Thoracic aorta (tissue), 2 donors: ENCODE data around the gene ZDHHC13. TPM values are rescaled to one million over a fixed set of nuclear protein-coding genes. Genes with fewer than 3 reads are reported as not detected.

ENCODE experiments used
- ATAC-seq: fragments of 150-250 bp; one replicate; pipeline ENCODE4 v1.8.0; 2017; ENCODE audit warnings: low read depth; ENCODE audit not compliant: insufficient number of reproducible peaks, low FRiP score
- DNase-seq: peaks from one replicate; pipeline ENCODE4 v3.0.0-alpha.2; 2020; ENCODE audit warnings: low spot score
- H3K27ac ChIP-seq, 2 donors: fragments of 200-600 bp; sonication (generic); 1 replicate in 1 of 2; 2 replicates in 1 of 2; pipeline ENCODE4 v1.5.1; 2016; ENCODE audit warnings: mild to moderate bottlenecking in 2 of 2, moderate library complexity in 2 of 2
- H3K27me3 ChIP-seq: fragments of 200-600 bp; sonication (generic); replicated peaks from 2 replicates; pipeline ENCODE4 v1.6.0; 2016; ENCODE audit warnings: mild to moderate bottlenecking; ENCODE audit not compliant: insufficient read depth
- H3K36me3 ChIP-seq: fragments of 200-600 bp; sonication (generic); one replicate; pipeline ENCODE4 v1.5.1; 2016
- H3K4me1 ChIP-seq, 2 donors: fragments of 200-600 bp; sonication (generic); 1 replicate in 1 of 2; 2 replicates in 1 of 2; pipeline versions ENCODE4 v1.5.1 to v1.6.0; 2016; ENCODE audit warnings: low read depth in 2 of 2, mild to moderate bottlenecking in 1 of 2; ENCODE audit not compliant: control insufficient read depth in 1 of 2
- H3K4me3 ChIP-seq: fragments of 200-600 bp; sonication (generic); 2 replicates; pipeline ENCODE4 v1.5.1; 2016; ENCODE audit warnings: mild to moderate bottlenecking
- H3K9me3 ChIP-seq: fragments of 200-600 bp; sonication (generic); 2 replicates; pipeline ENCODE4 v1.5.1; 2016
- total RNA-seq, 2 donors: library from RNA; depleted of rRNA; stranded (reverse); fragments of >200 nt; gene quantifications; one replicate each; pipeline versions ENCODE4 v1.1.0 to v1.2.3, GENCODE V29; 2016
- TF ChIP-seq, protein P1 (sequence below): fragments of 200-600 bp; sonication (generic); IDR thresholded peaks from one replicate; pipeline ENCODE4 v1.5.1; 2019; ENCODE audit warnings: antibody characterized with exemption

Gene ZDHHC13
- total RNA-seq, 2 donors from 2014 or later: 11.9 to 12.6 TPM

DNA sequence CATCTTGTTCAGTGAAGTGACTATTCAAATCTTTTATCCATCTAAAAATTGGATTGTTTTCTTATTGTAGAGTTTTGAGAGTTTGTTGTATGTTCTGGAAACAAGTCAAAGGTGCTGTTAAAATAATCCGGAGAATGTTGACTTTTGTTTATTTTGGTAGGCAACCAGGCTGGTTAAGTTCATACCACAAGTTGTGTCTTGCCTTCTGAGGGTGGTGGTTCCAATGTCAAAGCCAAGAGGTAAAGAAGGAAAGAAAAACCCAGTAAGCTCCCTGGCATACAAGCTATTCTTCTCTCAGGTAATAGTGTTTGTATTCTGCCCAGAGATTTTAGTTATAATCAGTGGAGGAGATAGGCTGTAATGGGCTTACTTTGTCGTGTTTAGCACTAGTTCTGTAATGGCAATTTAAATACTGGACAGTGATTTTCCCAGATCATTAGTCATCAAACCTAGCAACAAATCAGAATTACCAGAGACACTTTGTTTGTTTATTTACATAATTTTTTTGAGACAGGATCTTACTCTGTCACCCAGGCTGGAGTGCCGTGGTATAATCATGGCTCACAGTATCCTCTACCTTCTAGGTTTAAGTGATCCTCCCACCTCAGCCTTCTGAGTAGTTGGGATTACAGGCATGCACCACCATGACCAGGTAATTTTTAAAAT is 99.9 kb downstream of the ZDHHC13 start:
- no peaks in the 10 kb centered on the region for H3K9me3 ChIP-seq
- H3K4me1 ChIP-seq: no peaks in the 10 kb centered on the region
- H3K36me3 ChIP-seq: no peaks in the 10 kb centered on the region
- no peak overlapping the region for H3K4me3 ChIP-seq
- ATAC-seq (no peak), DNase-seq (no peak)
- TF ChIP-seq, protein P1, sequence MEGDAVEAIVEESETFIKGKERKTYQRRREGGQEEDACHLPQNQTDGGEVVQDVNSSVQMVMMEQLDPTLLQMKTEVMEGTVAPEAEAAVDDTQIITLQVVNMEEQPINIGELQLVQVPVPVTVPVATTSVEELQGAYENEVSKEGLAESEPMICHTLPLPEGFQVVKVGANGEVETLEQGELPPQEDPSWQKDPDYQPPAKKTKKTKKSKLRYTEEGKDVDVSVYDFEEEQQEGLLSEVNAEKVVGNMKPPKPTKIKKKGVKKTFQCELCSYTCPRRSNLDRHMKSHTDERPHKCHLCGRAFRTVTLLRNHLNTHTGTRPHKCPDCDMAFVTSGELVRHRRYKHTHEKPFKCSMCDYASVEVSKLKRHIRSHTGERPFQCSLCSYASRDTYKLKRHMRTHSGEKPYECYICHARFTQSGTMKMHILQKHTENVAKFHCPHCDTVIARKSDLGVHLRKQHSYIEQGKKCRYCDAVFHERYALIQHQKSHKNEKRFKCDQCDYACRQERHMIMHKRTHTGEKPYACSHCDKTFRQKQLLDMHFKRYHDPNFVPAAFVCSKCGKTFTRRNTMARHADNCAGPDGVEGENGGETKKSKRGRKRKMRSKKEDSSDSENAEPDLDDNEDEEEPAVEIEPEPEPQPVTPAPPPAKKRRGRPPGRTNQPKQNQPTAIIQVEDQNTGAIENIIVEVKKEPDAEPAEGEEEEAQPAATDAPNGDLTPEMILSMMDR: no peak
- no peaks in the 10 kb centered on the region for H3K27me3 ChIP-seq
- no peak overlapping the region for H3K27ac ChIP-seq

DNA sequence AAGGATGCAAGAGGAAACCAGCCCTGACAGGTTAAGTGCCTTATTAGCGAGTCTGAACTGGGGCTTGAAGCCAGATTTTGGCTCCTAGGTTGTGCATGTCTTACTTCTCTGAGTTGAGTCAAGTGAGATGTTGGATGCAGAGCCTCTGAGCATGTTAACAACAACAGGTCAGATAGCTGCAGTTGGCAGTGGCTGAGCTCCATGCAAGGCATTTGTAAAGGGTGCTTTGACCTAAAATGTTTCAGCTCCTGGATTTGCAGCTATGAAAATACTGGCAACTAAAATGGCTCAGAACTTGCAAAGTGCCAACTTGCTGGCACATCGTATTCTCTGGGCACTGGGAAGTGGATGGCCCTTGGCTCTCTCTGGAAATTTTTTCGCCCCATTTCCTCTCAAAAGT is 101.2 kb downstream of the ZDHHC13 start:
- TF ChIP-seq, protein P1: no peak
- ATAC-seq (no peak), DNase-seq (no peak)
- H3K27ac ChIP-seq: no peak overlapping the region
- no peak overlapping the region for H3K4me3 ChIP-seq
- no peaks in the 10 kb centered on the region for H3K36me3 ChIP-seq
- no peaks in the 10 kb centered on the region for H3K4me1 ChIP-seq
- no peaks in the 10 kb centered on the region for H3K9me3 ChIP-seq
- no peaks in the 10 kb centered on the region for H3K27me3 ChIP-seq

DNA sequence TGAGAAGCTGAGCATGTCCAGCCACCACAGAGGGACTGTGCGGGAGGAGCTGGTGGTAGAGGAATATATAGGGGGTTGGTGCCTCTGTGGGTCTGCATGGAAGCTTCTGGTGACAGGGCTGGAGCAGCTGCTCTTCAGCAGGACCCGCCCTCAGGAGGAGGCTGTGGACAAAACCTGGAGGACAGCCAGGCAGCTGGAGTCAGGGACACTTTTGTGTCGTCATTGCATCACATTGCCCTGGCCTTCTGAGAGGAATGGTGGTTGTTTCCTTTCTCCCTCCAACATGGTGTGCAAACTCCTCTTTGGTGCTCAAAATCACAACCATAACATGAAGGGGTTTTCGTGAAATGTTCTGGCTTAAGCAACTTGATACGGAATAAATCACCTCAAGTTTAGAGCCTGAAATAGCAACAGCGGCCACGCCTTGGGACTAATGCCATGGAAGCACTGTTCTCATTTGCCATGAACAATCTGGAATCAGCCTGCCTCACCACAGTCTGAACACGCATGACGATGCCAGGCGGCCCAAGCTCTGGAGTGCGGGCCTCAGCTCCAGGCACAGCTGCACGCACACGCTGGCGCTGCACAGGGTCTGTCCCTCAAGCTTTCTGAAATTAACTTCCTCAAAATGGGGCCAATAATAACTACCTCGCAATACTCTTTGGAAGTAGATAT is 102.0 kb downstream of the ZDHHC13 start:
- no peaks in the 10 kb centered on the region for H3K4me1 ChIP-seq
- H3K9me3 ChIP-seq: no peaks in the 10 kb centered on the region
- ATAC-seq (no peak), DNase-seq (no peak)
- H3K36me3 ChIP-seq: no peaks in the 10 kb centered on the region
- TF ChIP-seq, protein P1: no peak
- no peak overlapping the region for H3K27ac ChIP-seq
- no peaks in the 10 kb centered on the region for H3K27me3 ChIP-seq
- H3K4me3 ChIP-seq: no peak overlapping the region

DNA sequence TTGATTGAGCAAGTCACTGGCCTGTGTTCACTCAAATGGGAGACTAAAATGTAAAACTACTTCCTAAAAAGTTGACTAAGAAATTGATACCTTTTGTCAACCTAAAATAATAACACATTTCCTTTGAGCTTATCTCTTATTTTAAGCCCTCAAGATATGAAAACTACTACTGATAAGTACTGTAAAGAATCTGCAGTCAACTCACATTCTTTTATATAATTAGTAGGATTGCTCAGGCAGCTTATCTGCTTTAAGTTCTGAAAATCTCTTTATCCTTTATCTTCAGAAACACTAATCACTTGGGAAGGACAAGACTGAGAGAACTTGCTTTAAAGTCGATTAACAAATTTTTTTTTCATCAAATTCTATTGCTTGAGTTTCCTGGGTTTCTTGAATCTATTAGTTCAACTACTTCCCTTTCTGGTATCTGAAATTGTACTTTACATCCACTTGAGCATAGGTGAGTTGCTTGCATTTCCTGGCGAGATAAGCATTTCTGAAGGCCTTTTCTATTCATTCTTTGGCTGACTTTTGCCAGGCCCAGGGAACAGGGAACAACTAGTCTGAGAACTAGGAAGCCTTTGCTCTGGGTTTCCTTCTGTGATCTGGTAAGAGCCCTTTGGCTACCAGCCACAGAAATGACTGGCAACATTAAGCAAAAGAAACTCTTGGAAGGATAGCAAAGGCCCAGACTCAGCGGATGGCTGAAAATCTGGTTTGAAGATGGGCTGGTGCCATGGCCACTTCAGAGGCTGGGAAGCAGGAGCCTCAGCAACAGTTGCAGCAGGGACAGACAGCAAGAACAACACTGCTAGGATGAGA is 104.1 kb downstream of the ZDHHC13 start:
- no peak for ATAC-seq
- Histone ChIP-seq H3K36me3 (no peaks in the 10 kb centered on the region), H3K27ac (no peak overlapping the region), H3K27me3 (no peaks in the 10 kb centered on the region), H3K4me1 (no peaks in the 10 kb centered on the region), H3K9me3 (no peaks in the 10 kb centered on the region), H3K4me3 (no peak overlapping the region)
- TF ChIP-seq, protein P1: no peak
- no peak for DNase-seq

DNA sequence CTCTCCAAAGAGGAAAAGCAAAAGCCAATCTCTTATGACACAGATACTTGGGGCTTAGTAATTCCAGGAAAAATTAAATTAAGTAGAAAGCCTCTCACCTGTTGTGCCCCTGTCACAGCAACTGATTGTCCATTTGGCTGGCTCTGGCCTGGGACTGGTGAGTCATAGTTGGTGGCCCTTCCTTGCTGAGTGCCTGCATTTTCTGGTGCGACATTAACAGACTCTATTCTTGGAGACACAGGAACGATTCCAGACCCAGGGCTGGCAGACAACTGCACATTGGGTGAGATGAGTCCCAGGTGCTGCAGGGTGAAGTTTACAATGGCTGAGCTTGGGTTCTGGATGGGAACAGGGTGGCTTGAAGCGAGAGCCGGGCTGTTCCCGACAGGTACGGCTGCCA is 108.2 kb downstream of the ZDHHC13 start:
- DNase-seq: no peak
- TF ChIP-seq, protein P1: no peak
- Histone ChIP-seq H3K27me3 (no peaks in the 10 kb centered on the region), H3K36me3 (no peaks in the 10 kb centered on the region), H3K4me1 (no peaks in the 10 kb centered on the region), H3K4me3 (no peak overlapping the region), H3K9me3 (no peaks in the 10 kb centered on the region), H3K27ac (no peak overlapping the region)
- ATAC-seq: no peak
